Measurements from ENCODE around the gene ADD2. TPM values are rescaled to one million over a fixed set of nuclear protein-coding genes. Genes with fewer than 3 reads are reported as not detected.

ADD2 gene
- total RNA-seq, 1 donor from 2014 or later = 2.6 TPM

DNA sequence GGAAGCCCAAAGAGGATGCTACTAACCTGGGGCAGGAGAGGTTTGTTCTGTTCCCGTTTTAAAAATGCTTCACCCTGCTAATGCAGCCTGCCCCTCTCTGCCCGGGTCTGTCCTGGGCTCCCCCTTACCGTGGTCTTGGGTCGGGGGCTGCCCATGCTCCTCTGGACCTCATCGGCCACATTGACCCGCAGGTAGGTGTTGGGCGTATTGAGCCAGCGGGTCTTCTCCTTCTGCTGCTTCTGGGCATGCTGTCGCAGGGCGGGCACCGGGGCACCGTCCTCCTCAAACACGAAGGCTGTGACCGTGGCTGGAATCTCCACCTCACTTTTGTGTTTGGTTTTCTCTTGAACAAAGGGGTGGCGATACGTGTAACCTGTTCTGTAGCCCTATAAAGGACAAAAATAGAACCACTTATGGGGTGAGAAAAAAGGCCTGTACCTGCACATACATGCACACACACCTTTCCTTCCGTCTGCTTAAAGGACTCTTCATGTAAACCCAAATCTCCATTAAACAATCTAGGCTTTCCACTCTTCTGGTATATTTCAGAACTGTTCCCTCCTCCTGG is 89.3 kb downstream of the ADD2 start:
- Histone ChIP-seq H3K36me3 (ENCODE audit: control insufficient read depth in 3 of 3, insufficient read depth in 3 of 3, low read length in 3 of 3) (no peaks in the 10 kb centered on the region), H3K4me1 (ENCODE audit: control insufficient read depth in 3 of 3, insufficient read depth in 3 of 3, low read length in 3 of 3) (peaks cover 0 to 2% (median 0%) of the 10 kb centered on the region in 3 donors), H3K9ac (ENCODE audit: low read depth in 1 of 3, low read length in 3 of 3) (no peak overlapping the region), H3K4me3 (ENCODE audit: low read length in 3 of 3) (no peak overlapping the region), H3K27me3 (ENCODE audit: control insufficient read depth in 3 of 3, insufficient read depth in 3 of 3, low read length in 3 of 3) (peaks cover 0 to 3% (median 0%) of the 10 kb centered on the region in 3 donors), H3K9me3 (ENCODE audit: control insufficient read depth in 3 of 3, low read length in 3 of 3) (no peaks in the 10 kb centered on the region), H3K27ac (ENCODE audit: low read depth, low read length) (no peak overlapping the region)

GRCh38 chr2:70676301-70677035 is 91.5 kb downstream of the ADD2 start:
- Histone ChIP-seq H3K9me3 (ENCODE audit: control insufficient read depth in 3 of 3, low read length in 3 of 3) (no peaks in the 10 kb centered on the region), H3K27me3 (ENCODE audit: control insufficient read depth in 3 of 3, insufficient read depth in 3 of 3, low read length in 3 of 3) (peaks cover 0 to 3% (median 0%) of the 10 kb centered on the region in 3 donors), H3K36me3 (ENCODE audit: control insufficient read depth in 3 of 3, insufficient read depth in 3 of 3, low read length in 3 of 3) (no peaks in the 10 kb centered on the region), H3K4me1 (ENCODE audit: control insufficient read depth in 3 of 3, insufficient read depth in 3 of 3, low read length in 3 of 3) (peaks cover 0 to 2% (median 0%) of the 10 kb centered on the region in 3 donors), H3K4me3 (ENCODE audit: low read length in 3 of 3) (no peak overlapping the region), H3K9ac (ENCODE audit: low read depth in 1 of 3, low read length in 3 of 3) (no peak overlapping the region), H3K27ac (ENCODE audit: low read depth, low read length) (no peak overlapping the region)

DNA sequence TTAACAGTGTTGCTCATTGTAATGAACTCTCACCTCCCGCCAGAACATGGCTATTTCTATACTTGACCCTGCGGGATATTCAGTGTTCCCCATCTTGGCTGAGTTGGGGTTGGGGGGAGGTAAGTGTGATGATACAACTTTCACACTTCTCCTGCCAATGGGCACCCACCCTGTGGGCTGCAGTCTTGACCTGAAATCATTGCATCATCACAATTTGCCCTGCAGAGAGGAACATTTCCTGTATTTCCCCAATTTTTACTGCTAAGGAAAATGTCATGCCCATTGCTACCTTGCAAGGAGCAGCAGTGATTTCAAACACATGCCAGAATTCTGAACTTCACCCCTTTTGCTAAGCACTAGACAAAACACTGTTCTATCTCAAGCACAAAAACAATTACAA is 92.1 kb downstream of the ADD2 start:
- H3K9ac ChIP-seq (ENCODE audit: low read depth in 1 of 3, low read length in 3 of 3) = no peak overlapping the region
- no peaks in the 10 kb centered on the region for H3K36me3 ChIP-seq (ENCODE audit: control insufficient read depth in 3 of 3, insufficient read depth in 3 of 3, low read length in 3 of 3)
- no peaks in the 10 kb centered on the region for H3K9me3 ChIP-seq (ENCODE audit: control insufficient read depth in 3 of 3, low read length in 3 of 3)
- peaks cover 0 to 2% (median 0%) of the 10 kb centered on the region in 3 donors for H3K4me1 ChIP-seq (ENCODE audit: control insufficient read depth in 3 of 3, insufficient read depth in 3 of 3, low read length in 3 of 3)
- H3K4me3 ChIP-seq (ENCODE audit: low read length in 3 of 3) = no peak overlapping the region
- peaks cover 0 to 3% (median 0%) of the 10 kb centered on the region in 3 donors for H3K27me3 ChIP-seq (ENCODE audit: control insufficient read depth in 3 of 3, insufficient read depth in 3 of 3, low read length in 3 of 3)
- H3K27ac ChIP-seq (ENCODE audit: low read depth, low read length) = no peak overlapping the region

GRCh38 chr2:70674636-70675430 is 93.2 kb downstream of the ADD2 start:
- Histone ChIP-seq H3K4me1 (ENCODE audit: control insufficient read depth in 3 of 3, insufficient read depth in 3 of 3, low read length in 3 of 3) (peaks cover 0 to 2% (median 0%) of the 10 kb centered on the region in 3 donors), H3K9me3 (ENCODE audit: control insufficient read depth in 3 of 3, low read length in 3 of 3) (no peaks in the 10 kb centered on the region)

GRCh38 chr2:70673041-70673647 is 94.9 kb downstream of the ADD2 start:
- H3K4me1 ChIP-seq (ENCODE audit: control insufficient read depth in 3 of 3, insufficient read depth in 3 of 3, low read length in 3 of 3) = no peaks in the 10 kb centered on the region
- no peak overlapping the region for H3K9ac ChIP-seq (ENCODE audit: low read depth in 1 of 3, low read length in 3 of 3)
- H3K9me3 ChIP-seq (ENCODE audit: control insufficient read depth in 3 of 3, low read length in 3 of 3) = no peaks in the 10 kb centered on the region
- H3K27me3 ChIP-seq (ENCODE audit: control insufficient read depth in 3 of 3, insufficient read depth in 3 of 3, low read length in 3 of 3) = peaks cover 0 to 3% (median 0%) of the 10 kb centered on the region in 3 donors
- no peak overlapping the region for H3K27ac ChIP-seq (ENCODE audit: low read depth, low read length)
- no peak overlapping the region for H3K4me3 ChIP-seq (ENCODE audit: low read length in 3 of 3)
- H3K36me3 ChIP-seq (ENCODE audit: control insufficient read depth in 3 of 3, insufficient read depth in 3 of 3, low read length in 3 of 3) = peaks cover 0 to 2% (median 0%) of the 10 kb centered on the region in 3 donors

More at GRCh38 chr2:70674636-70675430, 93.2 kb downstream of the ADD2 start:
- Histone ChIP-seq H3K27ac (ENCODE audit: low read depth, low read length) (no peak overlapping the region), H3K27me3 (ENCODE audit: control insufficient read depth in 3 of 3, insufficient read depth in 3 of 3, low read length in 3 of 3) (peaks cover 0 to 3% (median 0%) of the 10 kb centered on the region in 3 donors), H3K4me3 (ENCODE audit: low read length in 3 of 3) (no peak overlapping the region), H3K36me3 (ENCODE audit: control insufficient read depth in 3 of 3, insufficient read depth in 3 of 3, low read length in 3 of 3) (peaks cover 0 to 2% (median 0%) of the 10 kb centered on the region in 3 donors), H3K9ac (ENCODE audit: low read depth in 1 of 3, low read length in 3 of 3) (no peak overlapping the region)

DNA sequence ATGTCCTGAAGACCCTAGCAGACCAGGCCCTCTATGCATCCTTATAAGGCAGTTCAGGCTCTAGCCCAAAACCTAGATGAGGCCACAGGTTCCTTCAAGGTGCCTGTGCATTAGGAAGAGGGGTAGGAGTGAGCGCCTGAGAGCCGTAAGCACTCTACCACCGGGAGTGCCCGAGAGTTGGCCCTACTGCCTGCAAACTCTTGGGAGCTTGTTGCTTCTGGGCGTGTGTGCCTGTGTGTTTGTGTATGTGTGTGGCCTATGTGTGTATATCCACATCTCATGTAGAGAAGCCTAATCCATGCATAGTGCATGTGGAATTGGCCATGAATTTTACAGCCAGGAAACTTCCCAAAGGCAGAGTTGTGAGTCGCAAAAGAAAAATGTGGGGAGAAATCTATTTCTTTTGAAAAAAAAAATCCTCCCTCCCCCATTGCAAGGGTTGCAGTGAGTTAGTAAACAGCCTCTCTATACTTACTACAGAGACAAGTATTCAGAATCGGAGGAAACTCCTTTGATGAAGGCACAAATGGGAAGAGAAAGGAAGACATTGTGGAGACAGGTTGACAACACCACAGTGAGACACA is 96.8 kb downstream of the ADD2 start:
- peaks cover 0 to 3% (median 0%) of the 10 kb centered on the region in 3 donors for H3K27me3 ChIP-seq (ENCODE audit: control insufficient read depth in 3 of 3, insufficient read depth in 3 of 3, low read length in 3 of 3)
- peaks cover 0 to 2% (median 0%) of the 10 kb centered on the region in 3 donors for H3K36me3 ChIP-seq (ENCODE audit: control insufficient read depth in 3 of 3, insufficient read depth in 3 of 3, low read length in 3 of 3)
- no peak overlapping the region for H3K9ac ChIP-seq (ENCODE audit: low read depth in 1 of 3, low read length in 3 of 3)
- H3K27ac ChIP-seq (ENCODE audit: low read depth, low read length) = no peak overlapping the region
- no peaks in the 10 kb centered on the region for H3K9me3 ChIP-seq (ENCODE audit: control insufficient read depth in 3 of 3, low read length in 3 of 3)
- H3K4me1 ChIP-seq (ENCODE audit: control insufficient read depth in 3 of 3, insufficient read depth in 3 of 3, low read length in 3 of 3) = no peaks in the 10 kb centered on the region
- no peak overlapping the region for H3K4me3 ChIP-seq (ENCODE audit: low read length in 3 of 3)

DNA sequence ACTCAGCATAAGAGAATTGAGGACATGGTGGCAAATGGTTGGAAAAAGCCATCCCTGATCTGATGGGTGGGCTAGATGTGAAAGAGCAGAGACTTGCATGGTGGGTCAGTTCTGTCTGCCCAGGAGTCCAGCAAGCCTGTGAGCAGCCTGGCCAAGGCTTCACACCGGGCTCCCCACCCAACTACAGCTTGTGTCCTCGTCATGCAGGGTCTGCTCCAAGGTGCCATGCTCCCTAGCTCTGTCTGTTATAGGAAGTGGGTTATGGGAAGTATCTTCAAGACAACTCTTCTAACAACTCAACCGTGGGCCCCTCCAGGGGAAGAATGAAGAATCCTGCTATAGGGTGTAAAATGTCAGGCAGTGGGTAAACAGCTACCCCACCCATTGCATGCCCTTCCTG is 97.4 kb downstream of the ADD2 start:
- H3K27me3 ChIP-seq (ENCODE audit: control insufficient read depth in 3 of 3, insufficient read depth in 3 of 3, low read length in 3 of 3) = peaks cover 0 to 3% (median 0%) of the 10 kb centered on the region in 3 donors
- H3K9ac ChIP-seq (ENCODE audit: low read depth in 1 of 3, low read length in 3 of 3) = no peak overlapping the region
- H3K36me3 ChIP-seq (ENCODE audit: control insufficient read depth in 3 of 3, insufficient read depth in 3 of 3, low read length in 3 of 3) = peaks cover 0 to 2% (median 0%) of the 10 kb centered on the region in 3 donors
- H3K27ac ChIP-seq (ENCODE audit: low read depth, low read length) = no peak overlapping the region
- H3K4me3 ChIP-seq (ENCODE audit: low read length in 3 of 3) = no peak overlapping the region
- no peaks in the 10 kb centered on the region for H3K4me1 ChIP-seq (ENCODE audit: control insufficient read depth in 3 of 3, insufficient read depth in 3 of 3, low read length in 3 of 3)
- no peaks in the 10 kb centered on the region for H3K9me3 ChIP-seq (ENCODE audit: control insufficient read depth in 3 of 3, low read length in 3 of 3)

- peaks cover 0 to 5% (median 0%) of the 10 kb centered on the region in 3 donors for H3K27me3 ChIP-seq (ENCODE audit: control insufficient read depth in 3 of 3, insufficient read depth in 3 of 3, low read length in 3 of 3)
- H3K4me3 ChIP-seq (ENCODE audit: low read length in 3 of 3) = no peak overlapping the region
- peaks cover 0 to 2% (median 0%) of the 10 kb centered on the region in 3 donors for H3K36me3 ChIP-seq (ENCODE audit: control insufficient read depth in 3 of 3, insufficient read depth in 3 of 3, low read length in 3 of 3)
- no peak overlapping the region for H3K9ac ChIP-seq (ENCODE audit: low read depth in 1 of 3, low read length in 3 of 3)
- H3K4me1 ChIP-seq (ENCODE audit: control insufficient read depth in 3 of 3, insufficient read depth in 3 of 3, low read length in 3 of 3) = no peaks in the 10 kb centered on the region
- no peaks in the 10 kb centered on the region for H3K9me3 ChIP-seq (ENCODE audit: control insufficient read depth in 3 of 3, low read length in 3 of 3)
- H3K27ac ChIP-seq (ENCODE audit: low read depth, low read length) = no peak overlapping the region
Measured at GRCh38 chr2:70670202-70670601, 97.8 kb downstream of the ADD2 start.

- Histone ChIP-seq H3K4me3 (ENCODE audit: low read length in 3 of 3) (no peak overlapping the region), H3K27ac (ENCODE audit: low read depth, low read length) (no peak overlapping the region), H3K27me3 (ENCODE audit: control insufficient read depth in 3 of 3, insufficient read depth in 3 of 3, low read length in 3 of 3) (peaks cover 0 to 6% (median 0%) of the 10 kb centered on the region in 3 donors), H3K9ac (ENCODE audit: low read depth in 1 of 3, low read length in 3 of 3) (no peak overlapping the region), H3K4me1 (ENCODE audit: control insufficient read depth in 3 of 3, insufficient read depth in 3 of 3, low read length in 3 of 3) (no peaks in the 10 kb centered on the region), H3K9me3 (ENCODE audit: control insufficient read depth in 3 of 3, low read length in 3 of 3) (peaks cover 0 to 2% (median 0%) of the 10 kb centered on the region in 3 donors), H3K36me3 (ENCODE audit: control insufficient read depth in 3 of 3, insufficient read depth in 3 of 3, low read length in 3 of 3) (peaks cover 0 to 2% (median 0%) of the 10 kb centered on the region in 3 donors)
Measured at GRCh38 chr2:70668911-70669310, 99.1 kb downstream of the ADD2 start.
